Non-pigmented ciliary epithelial cell (primary cell): ENCODE data around the gene CHCHD1.
A peak's percentile ranks its signal among the peaks of the same experiment; 100 is the strongest.
"Not testable (repeated sequence)": the region's sequence is repeated elsewhere in the genome, so short reads cannot be mapped to it uniquely, and the experiment has no call there.

Experiments
- DNase-seq: peaks from one replicate; pipeline ENCODE4 v3.0.0-alpha.2; 2010; ENCODE audit warnings: low read depth

The CHCHD1 gene

GRCh38 chr10:73769396-73769795, 12.5 kb upstream of the CHCHD1 start:
- DNase-seq = no peak

DNA sequence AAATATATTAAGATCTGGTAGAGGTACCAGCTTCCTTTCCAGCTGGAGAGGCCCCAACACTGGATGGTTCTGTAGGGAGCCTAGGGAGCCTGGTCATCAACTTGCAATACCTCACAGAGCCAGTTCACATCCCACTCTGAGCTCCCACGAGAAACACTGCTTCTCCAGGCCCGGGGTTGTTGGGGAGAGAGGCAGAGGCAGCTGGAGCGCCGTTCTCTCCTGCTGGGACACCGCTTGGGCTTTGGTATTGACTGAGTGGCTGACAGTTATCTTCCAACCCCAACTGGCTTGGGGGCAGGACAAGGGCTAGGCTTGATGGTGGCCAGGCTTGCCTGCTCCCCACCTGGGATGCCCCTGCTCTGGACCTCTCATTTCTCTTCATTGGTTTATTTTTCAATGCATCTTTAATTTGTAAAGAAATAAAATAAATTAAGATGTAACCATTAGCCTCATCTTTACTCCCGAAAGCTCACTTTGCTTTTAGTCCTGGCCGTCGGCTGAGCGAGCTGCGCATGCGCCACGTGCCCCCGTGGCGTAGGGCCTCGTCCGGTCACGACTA, 10.0 kb upstream of the CHCHD1 start:
- DNase-seq = no peak

DNA sequence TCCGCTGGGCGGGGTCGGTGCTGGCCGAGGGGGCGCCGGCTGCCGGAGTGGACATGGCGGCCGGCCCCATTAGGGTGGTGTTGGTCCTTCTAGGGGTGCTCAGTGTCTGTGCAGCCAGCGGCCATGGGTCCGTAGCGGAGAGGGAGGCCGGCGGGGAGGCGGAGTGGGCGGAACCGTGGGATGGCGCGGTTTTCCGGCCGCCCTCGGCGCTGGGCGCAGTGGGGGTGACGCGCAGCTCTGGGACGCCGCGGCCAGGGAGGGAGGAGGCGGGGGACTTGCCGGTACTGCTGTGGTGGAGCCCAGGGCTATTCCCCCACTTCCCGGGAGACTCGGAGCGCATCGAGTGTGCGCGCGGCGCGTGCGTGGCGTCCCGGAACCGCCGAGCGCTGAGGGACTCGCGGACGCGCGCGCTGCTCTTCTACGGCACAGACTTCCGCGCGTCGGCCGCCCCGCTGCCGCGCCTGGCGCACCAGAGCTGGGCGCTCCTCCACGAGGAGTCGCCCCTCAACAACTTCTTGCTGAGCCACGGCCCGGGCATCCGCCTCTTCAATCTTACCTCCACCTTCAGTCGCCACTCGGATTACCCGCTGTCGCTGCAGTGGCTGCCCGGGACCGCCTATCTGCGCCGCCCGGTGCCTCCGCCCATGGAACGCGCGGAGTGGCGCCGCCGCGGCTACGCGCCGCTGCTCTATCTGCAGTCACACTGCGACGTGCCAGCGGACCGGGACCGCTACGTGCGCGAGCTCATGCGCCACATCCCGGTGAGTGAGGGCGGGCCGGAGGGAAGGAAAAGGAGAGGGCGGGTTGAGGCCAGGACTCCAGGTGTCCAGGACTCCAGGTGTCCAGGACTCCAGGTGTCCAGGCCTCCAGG, 9.3 kb upstream of the CHCHD1 start:
- DNase-seq = no peak

- DNase-seq = no peak
These were observed 8.5 kb upstream of the CHCHD1 start for GRCh38 chr10:73773152-73773879.

GRCh38 chr10:73774637-73775036, 7.2 kb upstream of the CHCHD1 start:
- no peak for DNase-seq

DNA sequence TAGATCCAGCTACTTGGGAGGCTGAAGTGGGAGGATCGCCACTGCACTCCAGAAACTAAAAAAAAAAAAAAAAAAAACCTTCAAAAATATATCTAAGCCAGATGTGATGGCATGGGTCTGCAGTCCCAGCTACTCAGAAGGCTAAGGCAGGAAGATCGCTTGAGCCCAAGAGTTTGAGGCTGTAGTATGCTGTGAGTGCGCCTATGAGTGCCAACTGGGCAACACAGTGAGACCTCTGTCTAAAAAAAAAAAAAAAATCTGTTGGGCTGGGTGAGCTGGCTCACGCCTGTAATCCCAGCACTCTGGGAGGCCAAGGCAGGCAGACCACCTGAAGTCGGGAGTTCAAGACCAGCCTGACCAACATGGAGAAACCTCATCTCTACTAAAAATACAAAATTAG, 2.8 kb upstream of the CHCHD1 start:
- DNase-seq = no peak

GRCh38 chr10:73779539-73780197, 2.2 kb upstream of the CHCHD1 start:
- no peak for DNase-seq

DNA sequence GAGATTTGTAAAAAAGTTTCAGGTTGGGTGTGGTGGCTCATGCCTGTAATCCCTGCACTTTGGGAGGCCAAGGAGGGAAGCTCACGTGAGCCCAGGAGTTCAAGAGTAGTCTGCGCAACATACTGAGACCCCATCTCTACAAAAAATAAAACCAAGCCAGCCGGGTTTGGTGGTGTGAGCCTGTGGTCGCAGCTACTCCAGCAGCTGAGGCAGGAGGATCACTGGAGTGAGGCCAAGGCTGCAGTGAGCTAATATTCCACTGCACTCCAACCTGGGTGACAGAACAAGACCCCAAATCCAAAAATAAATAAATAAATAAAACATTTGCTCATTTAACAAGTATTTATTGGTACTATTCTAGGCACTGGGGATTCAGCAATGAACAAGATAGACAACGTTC, 1.5 kb upstream of the CHCHD1 start:
- no peak for DNase-seq

GRCh38 chr10:73780966-73781365, 882 bp upstream of the CHCHD1 start:
- DNase-seq = no peak

DNA sequence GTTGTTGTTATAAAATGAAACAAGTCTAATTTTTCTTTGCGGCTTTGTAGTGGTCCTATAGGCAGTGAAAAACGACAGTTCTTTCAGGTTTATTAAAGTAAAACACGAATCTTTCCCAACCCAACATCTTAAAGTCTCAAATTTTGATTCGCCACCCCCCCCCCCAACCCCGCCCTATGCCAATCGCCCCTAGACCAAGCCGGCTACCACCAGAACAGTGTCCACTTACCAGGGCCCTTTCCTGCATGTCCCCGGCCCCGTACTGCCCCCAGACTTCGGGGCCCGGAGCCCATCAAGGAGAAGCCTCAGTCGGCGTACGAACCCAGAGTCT, 335 bp upstream of the CHCHD1 start:
- DNase-seq = no peak

DNA sequence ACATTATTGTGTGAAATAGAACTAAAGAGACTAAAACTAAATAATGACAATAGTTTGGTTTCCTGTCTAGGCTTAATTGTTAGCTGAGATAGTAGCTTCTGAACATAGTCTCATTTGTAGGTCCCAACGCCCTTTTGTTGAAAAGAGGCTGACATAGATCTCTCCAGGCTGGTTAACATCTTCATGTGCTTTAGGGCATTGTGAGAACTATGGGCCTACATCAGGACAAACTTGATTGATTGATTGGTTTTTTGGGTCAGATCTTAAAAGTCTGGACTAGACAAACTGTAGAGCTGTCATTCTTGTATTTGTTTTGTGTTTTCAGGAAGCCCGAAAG, 869 bp downstream of the CHCHD1 start:
- DNase-seq = no peak

- peak; percentile 79 for DNase-seq
These were observed 3.4 kb downstream of the CHCHD1 start, which contains the start of gene ZSWIM8 for GRCh38 chr10:73785211-73785720. Gene ZSWIM8 (plus strand): TSS chr10:73785606. CDS start chr10:73785879, 273 bp downstream.

DNA sequence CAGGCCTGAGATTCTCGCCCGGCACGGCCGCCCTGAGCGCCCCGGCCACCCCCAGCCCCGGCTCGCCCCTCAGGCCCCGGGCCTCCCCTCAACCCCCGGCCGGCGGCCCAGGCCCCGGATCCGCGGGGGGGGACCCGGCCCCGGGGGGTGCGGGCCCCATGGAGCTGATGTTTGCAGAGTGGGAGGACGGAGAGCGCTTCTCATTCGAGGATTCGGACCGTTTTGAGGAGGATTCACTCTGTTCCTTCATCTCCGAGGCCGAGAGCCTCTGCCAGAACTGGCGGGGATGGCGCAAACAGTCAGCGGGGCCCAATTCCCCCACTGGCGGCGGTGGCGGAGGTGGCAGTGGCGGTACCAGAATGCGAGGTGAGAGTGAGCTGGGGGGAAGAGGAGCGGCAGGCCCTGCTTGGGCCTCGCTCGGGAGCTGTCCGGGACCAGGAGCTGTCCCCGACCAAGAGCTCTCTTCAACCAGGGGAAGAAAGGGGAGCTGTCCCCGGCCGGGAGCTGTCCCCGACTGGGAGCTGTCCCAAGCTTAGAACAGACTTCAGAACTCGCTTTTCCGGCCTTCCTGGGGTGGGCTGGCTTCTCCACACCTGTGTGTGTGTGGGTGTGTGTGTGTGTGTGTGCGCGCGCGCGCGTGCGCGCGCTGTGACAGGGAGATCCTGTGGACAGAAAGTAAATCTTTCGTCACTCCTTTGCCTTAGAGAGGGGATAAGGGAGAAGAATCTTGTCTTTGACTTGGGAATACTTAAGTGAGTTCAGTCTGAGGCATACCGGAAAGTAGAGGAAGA, 4.1 kb downstream of the CHCHD1 start:
- no peak for DNase-seq

GRCh38 chr10:73786512-73786885, 4.7 kb downstream of the CHCHD1 start:
- DNase-seq = no peak

- not testable (repeated sequence) for DNase-seq
These were observed 5.4 kb downstream of the CHCHD1 start for GRCh38 chr10:73787031-73787800.

DNA sequence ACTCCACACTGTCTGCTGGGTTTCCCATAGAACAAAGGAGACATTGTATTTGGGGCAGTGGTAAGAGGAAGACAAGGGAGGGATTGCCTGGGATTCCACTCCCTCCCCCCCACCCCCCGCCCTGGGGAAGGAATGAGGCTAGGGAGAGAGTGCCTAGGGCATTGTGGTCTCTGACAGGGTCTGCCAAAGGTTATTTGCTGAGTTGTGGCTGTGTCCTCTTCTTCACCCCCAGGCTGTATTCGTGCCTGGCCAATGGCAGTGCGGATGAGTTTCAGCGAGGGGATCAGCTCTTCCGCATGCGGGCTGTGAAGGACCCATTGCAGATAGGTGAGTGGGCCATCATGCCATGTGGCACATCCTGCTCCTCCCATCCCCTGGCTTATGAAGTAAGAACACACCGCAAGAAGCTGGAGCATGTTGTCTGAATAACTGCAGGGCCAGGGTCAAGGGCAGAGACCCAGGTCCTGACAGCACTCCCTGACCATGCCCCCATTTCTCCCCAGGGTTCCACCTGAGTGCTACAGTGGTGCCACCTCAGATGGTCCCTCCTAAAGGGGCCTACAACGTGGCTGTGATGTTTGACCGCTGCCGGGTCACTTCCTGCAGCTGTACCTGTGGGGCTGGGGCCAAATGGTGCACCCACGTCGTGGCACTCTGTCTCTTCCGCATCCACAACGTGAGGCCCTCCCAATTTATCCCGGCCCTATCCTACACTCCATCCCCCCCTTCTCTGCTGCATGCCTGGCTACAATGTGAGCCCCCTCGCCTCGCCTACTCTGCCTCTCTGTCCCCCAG, 7.2 kb downstream of the CHCHD1 start:
- no peak for DNase-seq

DNA sequence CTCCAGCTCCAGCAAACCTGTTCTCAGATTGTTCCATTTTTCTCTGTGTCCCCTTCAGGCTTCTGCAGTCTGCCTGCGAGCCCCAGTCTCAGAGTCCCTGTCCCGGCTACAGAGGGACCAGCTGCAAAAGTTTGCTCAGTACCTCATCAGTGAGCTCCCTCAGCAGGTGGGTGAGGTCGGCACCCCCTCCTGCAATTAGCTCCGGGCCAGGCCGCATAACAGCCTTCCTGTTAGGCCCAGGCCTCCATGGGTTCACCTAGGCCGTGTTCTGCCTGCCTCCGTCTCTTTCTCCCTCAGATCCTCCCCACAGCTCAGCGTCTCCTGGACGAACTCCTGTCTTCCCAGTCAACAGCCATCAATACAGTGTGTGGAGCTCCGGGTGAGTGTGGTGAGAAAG, 7.8 kb downstream of the CHCHD1 start:
- no peak for DNase-seq

DNA sequence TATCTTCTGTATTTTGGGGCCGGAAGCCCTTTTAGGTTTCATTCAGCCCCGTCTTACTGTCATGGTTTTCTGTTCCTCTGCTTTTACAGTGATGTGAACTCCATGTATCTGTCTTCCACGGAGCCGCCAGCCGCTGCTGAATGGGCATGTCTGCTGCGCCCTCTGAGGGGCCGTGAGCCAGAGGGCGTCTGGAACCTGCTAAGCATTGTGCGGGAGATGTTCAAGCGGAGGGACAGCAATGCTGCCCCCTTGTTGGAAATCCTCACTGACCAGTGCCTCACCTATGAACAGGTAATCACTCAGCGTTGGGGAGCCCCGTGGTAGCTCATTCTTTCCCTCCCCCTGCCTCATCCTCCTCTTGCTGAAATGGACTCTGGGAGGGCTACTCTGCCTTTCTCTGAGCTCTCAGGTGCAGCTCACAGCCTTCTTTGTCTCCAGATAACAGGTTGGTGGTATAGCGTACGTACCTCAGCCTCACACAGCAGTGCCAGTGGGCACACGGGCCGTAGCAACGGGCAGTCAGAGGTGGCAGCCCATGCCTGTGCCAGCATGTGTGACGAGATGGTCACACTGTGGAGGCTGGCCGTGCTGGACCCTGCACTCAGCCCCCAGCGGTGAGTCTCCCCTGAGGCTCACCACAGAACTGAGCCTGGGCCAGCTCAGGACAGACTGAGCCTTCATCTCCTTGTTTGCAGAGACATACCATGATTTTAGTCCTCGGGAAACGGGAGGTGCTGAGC, 9.2 kb downstream of the CHCHD1 start:
- DNase-seq = no peak

DNA sequence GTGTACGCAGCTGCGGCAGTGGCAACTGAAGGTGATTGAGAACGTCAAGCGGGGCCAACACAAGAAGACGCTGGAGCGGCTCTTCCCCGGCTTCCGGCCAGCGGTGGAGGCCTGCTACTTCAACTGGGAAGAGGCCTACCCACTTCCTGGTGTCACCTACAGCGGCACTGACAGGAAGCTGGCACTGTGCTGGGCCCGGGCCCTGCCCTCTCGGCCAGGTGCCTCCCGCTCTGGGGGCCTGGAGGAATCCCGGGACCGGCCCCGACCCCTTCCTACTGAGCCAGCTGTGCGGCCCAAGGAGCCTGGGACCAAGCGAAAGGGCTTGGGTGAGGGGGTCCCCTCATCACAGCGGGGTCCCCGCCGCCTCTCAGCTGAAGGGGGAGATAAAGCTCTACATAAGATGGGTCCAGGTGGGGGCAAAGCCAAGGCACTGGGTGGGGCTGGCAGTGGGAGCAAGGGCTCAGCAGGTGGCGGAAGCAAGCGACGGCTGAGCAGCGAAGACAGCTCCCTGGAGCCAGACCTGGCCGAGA, 10.1 kb downstream of the CHCHD1 start:
- no peak for DNase-seq
